CMK (cell line): ENCODE data around the gene KCNA5.

Source experiments
- DNase-seq: peaks from one replicate; pipeline ENCODE4 v3.0.0-alpha.2; 2010; ENCODE audit warnings: low read depth

Gene KCNA5

GRCh38 chr12:5043589-5044419, at the start of gene KCNA5:
Gene KCNA5, plus strand, starts transcription at chr12:5043879. Its CDS starts 269 bp downstream, at chr12:5044148.
- no peak for DNase-seq

- no peak for DNase-seq
Observed at GRCh38 chr12:4994622-4995021, 49.1 kb upstream of the KCNA5 start.

- DNase-seq: no peak
Observed at GRCh38 chr12:4996714-4997113, 47.0 kb upstream of the KCNA5 start.

GRCh38 chr12:4997939-4998338, 45.7 kb upstream of the KCNA5 start:
- DNase-seq: no peak

- no peak for DNase-seq
Observed at GRCh38 chr12:5000204-5000603, 43.5 kb upstream of the KCNA5 start.

GRCh38 chr12:5000658-5001385, 42.9 kb upstream of the KCNA5 start:
- DNase-seq: no peak

GRCh38 chr12:5003025-5003666, 40.5 kb upstream of the KCNA5 start:
- peak; percentile 5 for DNase-seq

GRCh38 chr12:5008661-5009060, 35.0 kb upstream of the KCNA5 start:
- DNase-seq: no peak

- no peak for DNase-seq
Observed at GRCh38 chr12:5010151-5010550, 33.5 kb upstream of the KCNA5 start.

- no peak for DNase-seq
Observed at GRCh38 chr12:5012337-5012736, 31.3 kb upstream of the KCNA5 start.

GRCh38 chr12:5013266-5013730, 30.4 kb upstream of the KCNA5 start:
- no peak for DNase-seq

GRCh38 chr12:5014269-5014668, 29.4 kb upstream of the KCNA5 start:
- no peak for DNase-seq

GRCh38 chr12:5015711-5016492, 27.8 kb upstream of the KCNA5 start:
- DNase-seq: no peak

- no peak for DNase-seq
Observed at GRCh38 chr12:5016526-5016925, 27.2 kb upstream of the KCNA5 start.

GRCh38 chr12:5017638-5018348, 25.9 kb upstream of the KCNA5 start:
- no peak for DNase-seq

- DNase-seq: no peak
Observed at GRCh38 chr12:5018677-5019076, 25.0 kb upstream of the KCNA5 start.

GRCh38 chr12:5022025-5022424, 21.7 kb upstream of the KCNA5 start:
- no peak for DNase-seq

GRCh38 chr12:5022465-5023061, 21.1 kb upstream of the KCNA5 start:
- peak; percentile 8 for DNase-seq

- DNase-seq: no peak
Observed at GRCh38 chr12:5023842-5024241, 19.8 kb upstream of the KCNA5 start.

GRCh38 chr12:5026342-5026938, 17.2 kb upstream of the KCNA5 start:
- DNase-seq: no peak
